Neuronal stem cell (in vitro differentiated cells): ENCODE measurements around the gene SLC6A2.

Source experiments
- DNase-seq: peaks from one replicate; pipeline ENCODE4 v3.0.0-alpha.2; 2013; ENCODE audit warnings: low spot score
- H2AFZ ChIP-seq: one replicate; pipeline ENCODE4 v1.6.1; 2013; ENCODE audit warnings: mild to moderate bottlenecking, low read length, inconsistent platforms
- H2AK5ac ChIP-seq: 2 replicates; pipeline ENCODE4 v1.6.1; 2013; ENCODE audit warnings: low read depth, mild to moderate bottlenecking, inconsistent platforms, low read length, moderate library complexity, mixed read lengths
- H2BK120ac ChIP-seq: 2 replicates; pipeline ENCODE4 v1.6.1; 2013; ENCODE audit warnings: low read depth, mild to moderate bottlenecking, inconsistent platforms, low read length, moderate library complexity, mixed read lengths
- H2BK12ac ChIP-seq: one replicate; pipeline ENCODE4 v1.6.1; 2013; ENCODE audit warnings: low read length, inconsistent platforms
- H2BK15ac ChIP-seq: 2 replicates; pipeline ENCODE4 v1.6.1; 2013; ENCODE audit warnings: mild to moderate bottlenecking, low read length, inconsistent platforms, mixed read lengths
- H2BK5ac ChIP-seq: one replicate; pipeline ENCODE4 v1.6.1; 2013; ENCODE audit warnings: inconsistent platforms, mild to moderate bottlenecking, low read length, moderate library complexity
- H3K14ac ChIP-seq: one replicate; pipeline ENCODE4 v1.6.1; 2013; ENCODE audit warnings: low read length, inconsistent platforms
- H3K18ac ChIP-seq: 2 replicates; pipeline ENCODE4 v1.6.1; 2013; ENCODE audit warnings: low read length, inconsistent platforms
- H3K23ac ChIP-seq: 2 replicates; pipeline ENCODE4 v1.6.1; 2013; ENCODE audit warnings: low read depth, mild to moderate bottlenecking, mixed read lengths, low read length, inconsistent platforms; ENCODE audit not compliant: poor library complexity
- H3K27ac ChIP-seq: replicated peaks from 3 replicates; pipeline ENCODE4 v1.5.1; 2013; ENCODE audit warnings: low read length, inconsistent platforms
- H3K27me3 ChIP-seq, 3 experiments: 2 replicates each; pipeline ENCODE4 v1.6.1; 2013; ENCODE audit warnings: low read length in 3 of 3, mild to moderate bottlenecking in 2 of 3, inconsistent platforms in 1 of 3, low read depth in 1 of 3, mixed read lengths in 1 of 3, moderate library complexity in 1 of 3; ENCODE audit not compliant: control insufficient read depth in 3 of 3, insufficient read depth in 3 of 3
- H3K36me3 ChIP-seq, 2 donors: replicated peaks in 1 of 2; 2 replicates each; pipeline ENCODE4 v1.6.1; 2013; ENCODE audit warnings: low read length in 2 of 2; ENCODE audit not compliant: control insufficient read depth in 2 of 2, insufficient read depth in 2 of 2
- H3K4ac ChIP-seq: 2 replicates; pipeline ENCODE4 v1.6.1; 2013; ENCODE audit warnings: inconsistent platforms, mild to moderate bottlenecking, low read length, moderate library complexity
- H3K4me1 ChIP-seq, 2 donors: 1 replicate in 1 of 2; 2 replicates in 1 of 2; pipeline ENCODE4 v1.6.1; 2013; ENCODE audit warnings: low read length in 2 of 2, low read depth in 1 of 2; ENCODE audit not compliant: control insufficient read depth in 2 of 2, insufficient read depth in 1 of 2
- H3K4me2 ChIP-seq: one replicate; pipeline ENCODE4 v1.6.1; 2013; ENCODE audit warnings: mild to moderate bottlenecking, low read length, inconsistent platforms; ENCODE audit not compliant: insufficient read depth, poor library complexity, severe bottlenecking
- H3K4me3 ChIP-seq, 2 donors: 2 replicates each; pipeline ENCODE4 v1.5.1; 2013; ENCODE audit warnings: low read length in 2 of 2, mild to moderate bottlenecking in 2 of 2, inconsistent platforms in 1 of 2, moderate library complexity in 1 of 2
- H3K79me1 ChIP-seq: one replicate; pipeline ENCODE4 v1.6.1; 2013; ENCODE audit warnings: low read depth, mild to moderate bottlenecking, inconsistent platforms, low read length, moderate library complexity
- H3K9ac ChIP-seq: one replicate; pipeline ENCODE4 v1.6.1; 2013; ENCODE audit warnings: mild to moderate bottlenecking, low read depth, low read length, inconsistent platforms; ENCODE audit not compliant: poor library complexity
- H3K9me3 ChIP-seq, 2 donors: replicated peaks in 1 of 2; 2 replicates each; pipeline versions ENCODE3 to v1.6.1; 2013; ENCODE audit warnings: low read length in 2 of 2, mild to moderate bottlenecking in 2 of 2, inconsistent platforms in 1 of 2, low read depth in 1 of 2, mixed read lengths in 1 of 2, moderate library complexity in 1 of 2; ENCODE audit not compliant: control insufficient read depth in 2 of 2, insufficient read depth in 1 of 2
- H4K8ac ChIP-seq: one replicate; pipeline ENCODE4 v1.6.1; 2013; ENCODE audit warnings: low read depth, mild to moderate bottlenecking, inconsistent platforms, low read length, moderate library complexity
- H4K91ac ChIP-seq: one replicate; pipeline ENCODE4 v1.6.1; 2013; ENCODE audit warnings: low read length, low read depth, mild to moderate bottlenecking, inconsistent platforms; ENCODE audit not compliant: poor library complexity
- WGBS, 2 donors: extraction: QIAGEN DNeasy Blood & Tissue Kit; methylation state at CpG; one replicate each; pipeline ENCODE4 v1.1.7; 2013; ENCODE audit warnings: missing lambda C conversion rate in 2 of 2, mixed read lengths in 1 of 2; ENCODE audit not compliant: insufficient read length in 2 of 2, insufficient replicate concordance in 1 of 2; ENCODE audit errors: extremely low coverage in 2 of 2; 5-methylcytosine and 5-hydroxymethylcytosine counted together

Gene SLC6A2

DNA sequence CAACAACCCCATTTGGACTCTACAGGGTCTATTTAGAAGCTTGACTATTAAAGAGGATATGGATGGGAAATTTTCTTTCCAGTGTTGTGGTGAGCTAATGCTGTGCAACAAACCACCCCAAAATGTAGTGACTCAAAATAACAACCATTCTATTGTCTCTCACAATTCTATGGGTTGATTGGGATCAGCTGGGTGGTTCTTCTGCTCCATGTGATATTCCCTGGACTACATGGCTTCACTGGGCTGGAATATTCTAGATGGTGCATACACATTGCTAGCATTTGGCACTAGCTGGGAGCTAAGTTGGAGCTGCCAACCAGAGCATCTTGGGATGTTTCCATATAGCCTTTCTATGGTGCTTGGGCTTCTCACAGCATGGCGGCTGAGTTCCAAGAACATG lies 30.2 kb downstream of the SLC6A2 start:
- no peak overlapping the region for H4K91ac ChIP-seq
- no peak overlapping the region for H3K9ac ChIP-seq
- no peak overlapping the region for H3K4me2 ChIP-seq
- no peak overlapping the region for H2AFZ ChIP-seq
- H3K9me3 ChIP-seq = no peaks in the 10 kb centered on the region
- no peak overlapping the region for H2BK5ac ChIP-seq
- no peak overlapping the region for H3K23ac ChIP-seq
- no peak overlapping the region for H2BK15ac ChIP-seq
- H2BK120ac ChIP-seq = no peak overlapping the region
- no peak overlapping the region for H4K8ac ChIP-seq
- no peaks in the 10 kb centered on the region for H3K36me3 ChIP-seq
- H3K4me1 ChIP-seq = no peaks in the 10 kb centered on the region
- no peak overlapping the region for H2AK5ac ChIP-seq
- H3K18ac ChIP-seq = no peak overlapping the region
- H3K27me3 ChIP-seq = peaks cover 0 to 4% (median 0%) of the 10 kb centered on the region in 3 experiments
- no peak overlapping the region for H3K14ac ChIP-seq
- no peak for DNase-seq
- no CpG with 5 or more reads among the region's 1 CpG for WGBS, 2 donors
- H3K27ac ChIP-seq = no peak overlapping the region
- H3K79me1 ChIP-seq = no peaks in the 10 kb centered on the region
- H3K4ac ChIP-seq = no peak overlapping the region
- no peak overlapping the region for H2BK12ac ChIP-seq
- H3K4me3 ChIP-seq = no peak overlapping the region

DNA sequence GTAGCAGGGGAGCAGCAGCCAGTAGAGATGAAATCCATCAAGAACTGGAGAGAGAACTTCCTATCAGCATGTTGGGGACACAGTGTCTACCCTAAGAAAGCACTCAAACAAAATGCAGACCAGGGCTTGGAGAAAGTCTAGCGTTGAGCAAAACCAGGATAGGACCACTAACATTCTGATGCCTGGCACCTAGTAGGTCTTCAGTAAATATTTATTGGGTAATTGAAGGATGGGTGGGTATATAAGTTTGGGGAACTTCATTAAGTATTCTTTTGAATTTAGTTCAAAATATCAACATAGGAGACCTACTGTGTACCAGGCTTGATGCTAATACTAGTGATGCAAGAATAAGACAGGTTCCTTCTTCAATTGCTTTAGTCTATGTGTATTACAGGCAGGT lies 30.9 kb downstream of the SLC6A2 start:
- H2BK120ac ChIP-seq = no peak overlapping the region
- H3K4me1 ChIP-seq = no peaks in the 10 kb centered on the region
- no peak overlapping the region for H4K8ac ChIP-seq
- no peak overlapping the region for H3K4me3 ChIP-seq
- H3K18ac ChIP-seq = no peak overlapping the region
- no peak overlapping the region for H3K23ac ChIP-seq
- H3K9ac ChIP-seq = no peak overlapping the region
- H3K4me2 ChIP-seq = no peak overlapping the region
- H3K36me3 ChIP-seq = no peaks in the 10 kb centered on the region
- no peak overlapping the region for H2BK15ac ChIP-seq
- no peak overlapping the region for H4K91ac ChIP-seq
- no peak overlapping the region for H3K27ac ChIP-seq
- no peak overlapping the region for H2BK5ac ChIP-seq
- H3K9me3 ChIP-seq = no peaks in the 10 kb centered on the region
- no peaks in the 10 kb centered on the region for H3K79me1 ChIP-seq
- no peak overlapping the region for H2AFZ ChIP-seq
- no peak for DNase-seq
- H3K4ac ChIP-seq = no peak overlapping the region
- no peak overlapping the region for H2BK12ac ChIP-seq
- H3K14ac ChIP-seq = no peak overlapping the region
- H3K27me3 ChIP-seq = peaks cover 0 to 4% (median 0%) of the 10 kb centered on the region in 3 experiments
- no CpG with 5 or more reads among the region's 1 CpG for WGBS, 2 donors
- no peak overlapping the region for H2AK5ac ChIP-seq

GRCh38 chr16:55687802-55688201 lies 32.0 kb downstream of the SLC6A2 start:
- Histone ChIP-seq H4K91ac (no peak overlapping the region), H3K4me3 (no peak overlapping the region), H2BK12ac (no peak overlapping the region), H4K8ac (no peak overlapping the region), H3K4me1 (no peaks in the 10 kb centered on the region), H3K23ac (no peak overlapping the region), H3K27me3 (peaks cover 0 to under 1% (median 0%) of the 10 kb centered on the region in 3 experiments), H3K9ac (no peak overlapping the region), H2BK5ac (no peak overlapping the region), H3K79me1 (no peaks in the 10 kb centered on the region), H2BK15ac (no peak overlapping the region), H3K4me2 (no peak overlapping the region), H3K36me3 (no peaks in the 10 kb centered on the region), H2AK5ac (no peak overlapping the region), H3K14ac (no peak overlapping the region), H3K27ac (no peak overlapping the region), H2BK120ac (no peak overlapping the region), H3K18ac (no peak overlapping the region), H3K9me3 (no peaks in the 10 kb centered on the region), H2AFZ (no peak overlapping the region), H3K4ac (no peak overlapping the region)
- WGBS, 2 donors = no CpG with 5 or more reads among the region's 2 CpGs
- no peak for DNase-seq

GRCh38 chr16:55690841-55691240 lies 35.1 kb downstream of the SLC6A2 start:
- no peak overlapping the region for H2AFZ ChIP-seq
- H4K8ac ChIP-seq = no peak overlapping the region
- H3K36me3 ChIP-seq = no peaks in the 10 kb centered on the region
- no peak overlapping the region for H3K18ac ChIP-seq
- H2BK12ac ChIP-seq = no peak overlapping the region
- H3K79me1 ChIP-seq = no peaks in the 10 kb centered on the region
- H3K4ac ChIP-seq = no peak overlapping the region
- H3K4me1 ChIP-seq = no peaks in the 10 kb centered on the region
- no peak overlapping the region for H3K23ac ChIP-seq
- H2BK15ac ChIP-seq = no peak overlapping the region
- H3K27me3 ChIP-seq = no peaks in the 10 kb centered on the region
- no CpG with 5 or more reads among the region's 1 CpG for WGBS, 2 donors
- no peak overlapping the region for H3K9ac ChIP-seq
- no peak overlapping the region for H3K27ac ChIP-seq
- H4K91ac ChIP-seq = no peak overlapping the region
- no peak overlapping the region for H3K4me3 ChIP-seq
- no peak overlapping the region for H3K4me2 ChIP-seq
- H2BK120ac ChIP-seq = no peak overlapping the region
- no peak overlapping the region for H2AK5ac ChIP-seq
- no peak overlapping the region for H3K14ac ChIP-seq
- H2BK5ac ChIP-seq = no peak overlapping the region
- H3K9me3 ChIP-seq = no peaks in the 10 kb centered on the region
- DNase-seq = no peak
